HCT116 (cell line): Measurements from ENCODE around the gene COPS7B. TPM values are rescaled to one million over a fixed set of nuclear protein-coding genes. Genes with fewer than 3 reads are reported as not detected.

Source experiments
- ATAC-seq: fragments of 200-7000 bp; cut with Tn5 transposase; 2 replicates; pipeline ENCODE4 v1.9.1; 2020; ENCODE audit warnings: mild to moderate bottlenecking, moderate library complexity
- BruUV-seq: library from RNA; stranded (reverse); fragments of 400-500 nt; replicated peaks from 2 replicates; lab custom pipeline; 2021; lab: Mats Ljungman, UMichigan
- CTCF ChIA-PET: fragments of 300-600 bp; sonication (Branson Sonifier 250); formaldehyde crosslinking; loops from one replicate; lab custom pipeline; 2021; ENCODE audit warnings: antibody characterized with exemption; lab: Charles Lee
- POLR2A ChIA-PET: fragments of 300-600, 350-600 bp; sonication (Branson Sonifier 250); formaldehyde crosslinking; loops from one replicate; lab custom pipeline; 2021; ENCODE audit warnings: antibody characterized with exemption; lab: Charles Lee
- RAD21 ChIA-PET, 2 experiments: fragments of 300-600 bp; sonication (Branson Sonifier 250); formaldehyde crosslinking; loops; one replicate each; lab custom pipeline; 2023; ENCODE audit warnings: low total read pairs in 2 of 2; ENCODE audit not compliant: uncharacterized antibody in 2 of 2, unreplicated experiment in 2 of 2, low non-redundant PET in 1 of 2; lab: Charles Lee
- DNase-seq: peaks from one replicate; pipeline ENCODE4 v3.0.0-alpha.2; 2010; ENCODE audit warnings: low read depth, low spot score
- H2AFZ ChIP-seq: fragments of 200-600 bp; shearing (Covaris generic), sonication (generic); 2 replicates; pipeline ENCODE4 v1.6.1; 2017; ENCODE audit warnings: low read depth, mixed run types, mixed read lengths, antibody characterized with exemption, low read length; ENCODE audit not compliant: poor library complexity, severe bottlenecking
- H3K27ac ChIP-seq: 2 replicates; pipeline ENCODE4 v1.5.1; 2012; ENCODE audit warnings: low read depth, low read length
- H3K27me3 ChIP-seq: fragments of 200-600 bp; sonication (generic); 2 replicates; pipeline ENCODE4 v1.6.1; 2016; ENCODE audit warnings: mixed run types, low read length, mixed read lengths; ENCODE audit not compliant: insufficient read depth
- H3K36me3 ChIP-seq, 2 experiments: fragments of 200-500 bp in 1 of 2; fragments of 200-600 bp in 1 of 2; sonication (Bioruptor generic) in 1 of 2; sonication (generic) in 1 of 2; 2 replicates each; pipeline versions ENCODE4 v1.5.1 to v1.6.1; 2014 to 2016; ENCODE audit warnings: low read length in 2 of 2, inconsistent platforms in 1 of 2, mixed read lengths in 1 of 2, mixed run types in 1 of 2; ENCODE audit not compliant: insufficient read depth in 2 of 2, control insufficient read depth in 1 of 2
- H3K4me1 ChIP-seq, 2 experiments: fragments of 200-600 bp in 1 of 2; sonication (generic) in 1 of 2; 2 replicates each; pipeline versions ENCODE4 v1.5.1 to v1.6.1; 2012 to 2017; ENCODE audit warnings: low read length in 2 of 2, inconsistent platforms in 1 of 2, mild to moderate bottlenecking in 1 of 2, mixed read lengths in 1 of 2, mixed run types in 1 of 2, moderate library complexity in 1 of 2; ENCODE audit not compliant: insufficient read depth in 2 of 2, control insufficient read depth in 1 of 2
- H3K4me2 ChIP-seq: fragments of 200-600 bp; sonication (generic); 2 replicates; pipeline ENCODE4 v1.6.1; 2017; ENCODE audit warnings: mixed run types, low read length, mixed read lengths
- H3K4me3 ChIP-seq, 2 experiments: fragments of 200-600 bp in 1 of 2; sonication (generic) in 1 of 2; replicated peaks in 1 of 2; 2 replicates each; pipeline ENCODE4 v1.5.1; 2011 to 2016; ENCODE audit warnings: low read length in 2 of 2, control low read depth in 1 of 2, low read depth in 1 of 2, mild to moderate bottlenecking in 1 of 2, mixed read lengths in 1 of 2, mixed run types in 1 of 2
- H3K79me2 ChIP-seq: fragments of 200-600 bp; sonication (generic); 2 replicates; pipeline ENCODE4 v1.6.1; 2017; ENCODE audit warnings: mild to moderate bottlenecking, mixed run types, low read length, moderate library complexity, mixed read lengths; ENCODE audit not compliant: insufficient read depth
- H3K9ac ChIP-seq: fragments of 200-600 bp; sonication (generic); 2 replicates; pipeline ENCODE4 v1.6.1; 2016; ENCODE audit warnings: low read length, mixed read lengths
- H3K9me2 ChIP-seq: fragments of 200-600 bp; sonication (generic), shearing (Covaris generic); 2 replicates; pipeline ENCODE4 v1.6.1; 2017; ENCODE audit warnings: mixed run types, mild to moderate bottlenecking, moderate library complexity; ENCODE audit not compliant: insufficient read depth
- H3K9me3 ChIP-seq, 2 experiments: fragments of 200-500 bp in 1 of 2; fragments of 200-600 bp in 1 of 2; sonication (Bioruptor generic) in 1 of 2; sonication (generic) in 1 of 2; 2 replicates each; pipeline ENCODE4 v1.6.1; 2014 to 2017; ENCODE audit warnings: low read length in 2 of 2, mixed read lengths in 2 of 2, inconsistent platforms in 1 of 2, low read depth in 1 of 2, mild to moderate bottlenecking in 1 of 2, mixed run types in 1 of 2, moderate library complexity in 1 of 2; ENCODE audit not compliant: control insufficient read depth in 1 of 2, insufficient read depth in 1 of 2
- H4K20me1 ChIP-seq: fragments of 200-600 bp; sonication (generic), shearing (Covaris generic); 2 replicates; pipeline ENCODE4 v1.6.1; 2017; ENCODE audit warnings: mixed run types, mild to moderate bottlenecking, moderate library complexity; ENCODE audit not compliant: insufficient read depth
- CEBPB ChIP-seq: IDR thresholded peaks from 2 replicates; pipeline ENCODE4 v1.6.1; 2012; ENCODE audit warnings: low read depth
- ELF1 ChIP-seq: IDR thresholded peaks from 2 replicates; pipeline ENCODE4 v1.6.1; 2012; ENCODE audit warnings: low read depth, borderline replicate concordance
- FOSL1 ChIP-seq: IDR thresholded peaks from 2 replicates; pipeline ENCODE4 v1.6.1; 2012; ENCODE audit warnings: low read depth
- JUND ChIP-seq: IDR thresholded peaks from 2 replicates; pipeline ENCODE4 v1.6.1; 2012
- POLR2A ChIP-seq: IDR thresholded peaks from 2 replicates; pipeline ENCODE4 v1.7.0; 2011; ENCODE audit warnings: borderline replicate concordance; ENCODE audit not compliant: insufficient read depth, insufficient read length; ENCODE audit errors: extremely low read depth
- POLR2AphosphoS5 ChIP-seq: IDR thresholded peaks from 2 replicates; pipeline ENCODE4 v1.6.1; 2011; ENCODE audit warnings: mild to moderate bottlenecking, low read depth, low read length, moderate library complexity
- SIN3A ChIP-seq: IDR thresholded peaks from 2 replicates; pipeline ENCODE4 v1.6.1; 2012; ENCODE audit warnings: low read depth
- TCF7L2 ChIP-seq: IDR thresholded peaks from 2 replicates; pipeline ENCODE4 v1.7.0; 2011; ENCODE audit warnings: borderline replicate concordance, inconsistent platforms; ENCODE audit not compliant: insufficient read depth, insufficient read length; ENCODE audit errors: extremely low read depth
- ZNF274 ChIP-seq: fragments of 200-500 bp; sonication (Bioruptor generic); IDR thresholded peaks from 2 replicates; pipeline ENCODE4 v1.6.1; 2014; ENCODE audit warnings: mild to moderate bottlenecking, low read depth, low read length, inconsistent platforms
- intact Hi-C: fragments of 100-400 bp; cut with micrococcal nuclease; formaldehyde crosslinking; loops from 2 replicates; pipeline ENCODE4 v1.10.0; 2022
- total RNA-seq: library from RNA; stranded (reverse); gene quantifications from one replicate; pipeline ENCODE4 v1.2.1, GENCODE V29; 2021; ENCODE audit not compliant: unreplicated experiment
- TF ChIP-seq, protein P1 (sequence below): IDR thresholded peaks from 2 replicates; pipeline ENCODE4 v1.6.1; 2012
- TF ChIP-seq, protein P2 (sequence below): IDR thresholded peaks from 2 replicates; pipeline ENCODE4 v1.6.1; 2012
- TF ChIP-seq, protein P3 (sequence below), 3 experiments: fragments of 200-600 bp in 1 of 3; sonication (generic) in 1 of 3; IDR thresholded peaks in 2 of 3; conservative IDR thresholded peaks in 1 of 3; 2 replicates each; pipeline ENCODE4 v1.5.1; 2012 to 2017; ENCODE audit warnings: low read depth in 2 of 3, low read length in 2 of 3, antibody characterized with exemption in 1 of 3, borderline replicate concordance in 1 of 3, control low read depth in 1 of 3, mild to moderate bottlenecking in 1 of 3, mixed read lengths in 1 of 3, mixed run types in 1 of 3, moderate library complexity in 1 of 3; ENCODE audit not compliant: insufficient read depth in 1 of 3

Gene COPS7B
- total RNA-seq, 1 experiment from 2014 or later: 52.9 TPM

DNA sequence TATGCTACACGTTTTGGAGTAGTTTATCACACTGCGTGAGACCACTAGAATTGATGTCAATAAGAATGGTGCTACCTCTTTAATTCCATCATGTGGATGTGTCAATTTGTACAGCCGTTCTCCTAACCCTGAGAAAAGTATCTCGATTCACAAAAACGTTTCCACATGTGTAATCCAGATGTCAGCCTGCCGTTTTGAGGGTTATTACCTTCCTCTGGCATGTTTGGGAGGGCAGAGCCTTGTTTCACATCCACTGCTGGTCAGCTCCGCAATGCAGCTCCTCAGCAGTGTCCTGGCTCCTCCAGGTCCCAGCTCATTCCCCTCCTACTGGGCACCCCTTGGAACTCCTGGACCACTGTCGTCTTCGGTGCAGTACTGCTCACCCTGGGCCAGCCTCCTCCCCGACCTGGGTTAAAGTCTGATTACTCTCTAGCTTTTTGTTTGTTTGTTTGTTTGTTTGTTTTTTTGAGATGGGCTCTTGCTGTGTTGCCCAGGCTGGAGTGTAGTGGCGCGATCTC, 34.6 kb downstream of the COPS7B start:
- no peaks in the 10 kb centered on the region for H3K4me1 ChIP-seq
- CTCF ChIA-PET: no interaction called here
- intact Hi-C loops: no loop called here
- POLR2A ChIA-PET: no interaction called here
- no TSS peak for BruUV-seq
- no peak overlapping the region for H3K27ac ChIP-seq
- H3K4me3 ChIP-seq: no peak overlapping the region
- H3K36me3 ChIP-seq: no peaks in the 10 kb centered on the region
- H3K4me2 ChIP-seq: no peak overlapping the region
- no peak overlapping the region for H2AFZ ChIP-seq
- no peak for ATAC-seq
- TF ChIP-seq, protein P1, sequence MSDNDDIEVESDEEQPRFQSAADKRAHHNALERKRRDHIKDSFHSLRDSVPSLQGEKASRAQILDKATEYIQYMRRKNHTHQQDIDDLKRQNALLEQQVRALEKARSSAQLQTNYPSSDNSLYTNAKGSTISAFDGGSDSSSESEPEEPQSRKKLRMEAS: no peak
- TF ChIP-seq POLR2A (no peak), FOSL1 (no peak), JUND (no peak), ELF1 (no peak), TCF7L2 (no peak), ZNF274 (no peak), SIN3A (no peak), CEBPB (no peak), POLR2AphosphoS5 (no peak)
- TF ChIP-seq, protein P2, sequence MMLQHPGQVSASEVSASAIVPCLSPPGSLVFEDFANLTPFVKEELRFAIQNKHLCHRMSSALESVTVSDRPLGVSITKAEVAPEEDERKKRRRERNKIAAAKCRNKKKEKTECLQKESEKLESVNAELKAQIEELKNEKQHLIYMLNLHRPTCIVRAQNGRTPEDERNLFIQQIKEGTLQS: no peak
- TF ChIP-seq, protein P3, sequence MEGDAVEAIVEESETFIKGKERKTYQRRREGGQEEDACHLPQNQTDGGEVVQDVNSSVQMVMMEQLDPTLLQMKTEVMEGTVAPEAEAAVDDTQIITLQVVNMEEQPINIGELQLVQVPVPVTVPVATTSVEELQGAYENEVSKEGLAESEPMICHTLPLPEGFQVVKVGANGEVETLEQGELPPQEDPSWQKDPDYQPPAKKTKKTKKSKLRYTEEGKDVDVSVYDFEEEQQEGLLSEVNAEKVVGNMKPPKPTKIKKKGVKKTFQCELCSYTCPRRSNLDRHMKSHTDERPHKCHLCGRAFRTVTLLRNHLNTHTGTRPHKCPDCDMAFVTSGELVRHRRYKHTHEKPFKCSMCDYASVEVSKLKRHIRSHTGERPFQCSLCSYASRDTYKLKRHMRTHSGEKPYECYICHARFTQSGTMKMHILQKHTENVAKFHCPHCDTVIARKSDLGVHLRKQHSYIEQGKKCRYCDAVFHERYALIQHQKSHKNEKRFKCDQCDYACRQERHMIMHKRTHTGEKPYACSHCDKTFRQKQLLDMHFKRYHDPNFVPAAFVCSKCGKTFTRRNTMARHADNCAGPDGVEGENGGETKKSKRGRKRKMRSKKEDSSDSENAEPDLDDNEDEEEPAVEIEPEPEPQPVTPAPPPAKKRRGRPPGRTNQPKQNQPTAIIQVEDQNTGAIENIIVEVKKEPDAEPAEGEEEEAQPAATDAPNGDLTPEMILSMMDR (IDR thresholded peaks at IDR 0.05 in 2 of 3, conservative IDR thresholded peaks at IDR 0.05 in 1 of 3; ENCODE audit: borderline replicate concordance in 1 of 3, insufficient read depth in 1 of 3, low read depth in 2 of 3, low read length in 2 of 3): no peak
- no peak for DNase-seq
- H3K9ac ChIP-seq: no peak overlapping the region
- H3K9me3 ChIP-seq: no peaks in the 10 kb centered on the region
- H3K27me3 ChIP-seq: no peaks in the 10 kb centered on the region
- no peaks in the 10 kb centered on the region for H3K79me2 ChIP-seq
- no peaks in the 10 kb centered on the region for H4K20me1 ChIP-seq
- RAD21 ChIA-PET: no interaction called here
- H3K9me2 ChIP-seq: no peaks in the 10 kb centered on the region
